ENCODE data around the gene PRR14.

The PRR14 gene

GRCh38 chr16:30605158-30605557, 45.6 kb upstream of the PRR14 start:
- Histone ChIP-seq H3K9me3 (no peaks in the 10 kb centered on the region), H3K36me3 (peaks cover 31 to 64% (median 46%) of the 10 kb centered on the region in 3 donors), H3K4me3 (no peak overlapping the region), H3K27ac (no peak overlapping the region), H3K27me3 (no peaks in the 10 kb centered on the region), H3K4me1 (peaks cover 0 to 21% (median 7%) of the 10 kb centered on the region in 4 donors)
- intact Hi-C loops (cut with DNase I; ENCODE audit: low total_unique reads) = no loop called here
- no peak for TF ChIP-seq CTCF (IDR thresholded peaks at IDR 0.05)
- no peak for DNase-seq

- Histone ChIP-seq H3K4me3 (no peak overlapping the region), H3K9me3 (no peaks in the 10 kb centered on the region), H3K36me3 (peaks cover 31 to 64% (median 46%) of the 10 kb centered on the region in 3 donors), H3K27ac (no peak overlapping the region), H3K27me3 (no peaks in the 10 kb centered on the region), H3K4me1 (peaks cover 6 to 28% (median 13%) of the 10 kb centered on the region in 4 donors)
- DNase-seq = no peak
- intact Hi-C loops (cut with DNase I; ENCODE audit: low total_unique reads) = no loop called here
- no peak for TF ChIP-seq CTCF (IDR thresholded peaks at IDR 0.05)
Measured at GRCh38 chr16:30606004-30606403, 44.8 kb upstream of the PRR14 start.

GRCh38 chr16:30609002-30609925, 41.5 kb upstream of the PRR14 start:
- H3K36me3 ChIP-seq = peaks cover 24 to 39% (median 34%) of the 10 kb centered on the region in 3 donors
- H3K27me3 ChIP-seq = no peaks in the 10 kb centered on the region
- TF ChIP-seq CTCF (IDR thresholded peaks at IDR 0.05) = no peak
- peak; percentile 33 to 74 for DNase-seq
- intact Hi-C loops (cut with DNase I; ENCODE audit: low total_unique reads) = no loop called here
- H3K9me3 ChIP-seq = no peaks in the 10 kb centered on the region
- peaks cover 6 to 28% (median 13%) of the 10 kb centered on the region in 4 donors for H3K4me1 ChIP-seq
- H3K27ac ChIP-seq = peak overlapping the region; percentile 97 to 98
- H3K4me3 ChIP-seq = peak overlapping the region; percentile 95 to 98

GRCh38 chr16:30609926-30610839, 40.6 kb upstream of the PRR14 start, which contains the start of gene ZNF689:
TSS of gene ZNF689 (minus strand) at chr16:30610389. CDS start at chr16:30610041, 348 bp downstream.
- intact Hi-C loops (cut with DNase I; ENCODE audit: low total_unique reads) = no loop called here
- Histone ChIP-seq H3K36me3 (peaks cover 15 to 30% (median 24%) of the 10 kb centered on the region in 3 donors), H3K27ac (peak within 1 kb of the TSS; percentile 97 to 98), H3K9me3 (no peaks in the 10 kb centered on the region), H3K4me3 (peak within 1 kb of the TSS; percentile 95 to 98), H3K27me3 (peaks cover 0 to 3% of the 10 kb centered on the region in 2 donors), H3K4me1 (peaks cover 6 to 28% (median 13%) of the 10 kb centered on the region in 4 donors)
- no peak for TF ChIP-seq CTCF (IDR thresholded peaks at IDR 0.05)
- DNase-seq = peak; percentile 94 to 97

- no peak overlapping the region for H3K27ac ChIP-seq
- peak; percentile 14 to 24 for TF ChIP-seq CTCF (IDR thresholded peaks at IDR 0.05)
- H3K4me1 ChIP-seq = peaks cover 4 to 5% (median 4%) of the 10 kb centered on the region in 4 donors
- intact Hi-C loops (cut with DNase I; ENCODE audit: low total_unique reads) = no loop called here
- no peaks in the 10 kb centered on the region for H3K9me3 ChIP-seq
- H3K36me3 ChIP-seq = no peaks in the 10 kb centered on the region
- peak in 1 of 2 donors; percentile 35 for DNase-seq
- peaks cover 0 to 13% of the 10 kb centered on the region in 2 donors for H3K27me3 ChIP-seq
- H3K4me3 ChIP-seq = no peak overlapping the region
Measured at GRCh38 chr16:30615358-30616091, 35.2 kb upstream of the PRR14 start.
